ENCODE measurements around the gene MIEN1.
"Not testable (repeated sequence)": the region's sequence is repeated elsewhere in the genome, so short reads cannot be mapped to it uniquely, and the experiment has no call there.

Gene MIEN1

DNA sequence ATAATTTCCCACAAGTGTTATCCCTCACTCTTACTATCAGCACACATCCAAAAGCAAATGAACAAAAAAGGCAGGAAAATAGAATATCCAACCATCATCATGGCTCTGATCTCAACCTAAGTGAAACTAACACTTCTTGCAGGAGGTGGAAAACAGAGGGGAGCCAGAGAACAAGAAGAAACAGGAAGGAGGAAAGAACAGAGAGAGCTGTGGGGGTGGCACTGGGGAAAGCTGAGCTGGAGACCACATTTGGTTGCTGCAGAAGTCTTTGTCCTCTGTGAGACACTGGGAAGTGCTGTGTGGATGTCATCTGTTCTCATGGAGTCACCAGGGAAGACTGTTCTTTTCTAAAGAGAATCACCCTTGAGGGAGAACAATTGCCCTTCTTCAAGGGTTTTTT lies 42.1 kb upstream of the MIEN1 start:
- TF ChIP-seq, protein P1, sequence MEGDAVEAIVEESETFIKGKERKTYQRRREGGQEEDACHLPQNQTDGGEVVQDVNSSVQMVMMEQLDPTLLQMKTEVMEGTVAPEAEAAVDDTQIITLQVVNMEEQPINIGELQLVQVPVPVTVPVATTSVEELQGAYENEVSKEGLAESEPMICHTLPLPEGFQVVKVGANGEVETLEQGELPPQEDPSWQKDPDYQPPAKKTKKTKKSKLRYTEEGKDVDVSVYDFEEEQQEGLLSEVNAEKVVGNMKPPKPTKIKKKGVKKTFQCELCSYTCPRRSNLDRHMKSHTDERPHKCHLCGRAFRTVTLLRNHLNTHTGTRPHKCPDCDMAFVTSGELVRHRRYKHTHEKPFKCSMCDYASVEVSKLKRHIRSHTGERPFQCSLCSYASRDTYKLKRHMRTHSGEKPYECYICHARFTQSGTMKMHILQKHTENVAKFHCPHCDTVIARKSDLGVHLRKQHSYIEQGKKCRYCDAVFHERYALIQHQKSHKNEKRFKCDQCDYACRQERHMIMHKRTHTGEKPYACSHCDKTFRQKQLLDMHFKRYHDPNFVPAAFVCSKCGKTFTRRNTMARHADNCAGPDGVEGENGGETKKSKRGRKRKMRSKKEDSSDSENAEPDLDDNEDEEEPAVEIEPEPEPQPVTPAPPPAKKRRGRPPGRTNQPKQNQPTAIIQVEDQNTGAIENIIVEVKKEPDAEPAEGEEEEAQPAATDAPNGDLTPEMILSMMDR (IDR thresholded peaks at IDR 0.05; ENCODE audit: low read depth, low read length): no peak
- H3K4me3 ChIP-seq (ENCODE audit: low read depth, low read length): no peak overlapping the region

DNA sequence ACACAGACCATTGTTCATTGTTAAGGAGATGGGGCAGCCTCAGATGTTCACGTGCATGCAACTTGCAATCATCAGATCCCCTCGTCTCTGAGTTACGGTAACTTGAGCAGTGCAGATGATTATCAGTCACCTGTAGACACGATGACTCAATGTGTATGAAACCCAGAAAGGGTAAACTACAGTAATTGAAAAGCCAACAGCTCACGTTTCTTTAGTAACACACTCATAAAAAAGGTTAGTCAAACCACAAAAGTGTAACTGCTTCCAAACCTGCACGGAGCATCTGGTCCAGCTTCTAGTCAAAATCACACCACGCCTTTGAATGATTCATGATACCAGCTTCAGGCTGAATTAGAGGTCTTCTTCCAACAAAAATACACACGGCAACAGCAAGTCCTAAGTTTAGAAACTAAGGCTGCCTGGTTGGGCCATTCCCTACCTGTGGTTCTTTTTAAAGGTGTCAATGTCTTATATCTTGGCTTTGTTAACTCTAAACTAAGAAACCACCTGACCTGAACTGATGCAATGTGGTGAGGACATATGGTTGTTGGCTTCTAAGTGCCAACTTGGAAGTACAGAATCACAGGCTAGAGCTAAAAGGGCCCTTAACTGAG lies 39.7 kb upstream of the MIEN1 start:
- TF ChIP-seq, protein P1 (IDR thresholded peaks at IDR 0.05; ENCODE audit: low read depth, low read length): no peak

DNA sequence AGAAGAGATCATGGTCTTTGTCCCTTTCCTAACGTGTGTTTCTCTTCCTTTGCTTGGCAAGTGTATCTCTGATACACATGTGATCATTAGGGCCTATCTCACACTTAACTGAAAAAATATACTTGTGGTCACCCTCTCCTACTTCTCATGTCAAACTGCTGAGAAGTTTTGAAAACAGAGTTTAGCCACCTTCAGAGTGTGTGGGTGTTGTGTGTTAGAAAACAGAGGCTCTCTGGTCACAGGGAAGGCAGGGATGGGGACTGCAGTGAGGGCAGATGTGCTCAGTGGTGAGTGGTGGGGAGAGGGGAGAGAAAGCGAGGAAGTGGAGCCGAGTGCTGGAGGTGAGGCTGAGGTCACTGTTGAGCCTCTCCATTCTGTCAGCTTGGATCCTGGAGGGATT lies 36.8 kb upstream of the MIEN1 start:
- TF ChIP-seq, protein P1 (IDR thresholded peaks at IDR 0.05; ENCODE audit: low read depth, low read length): no peak
- H3K4me3 ChIP-seq (ENCODE audit: low read depth, low read length): no peak overlapping the region

More for the DNA sequence above, 39.7 kb upstream of the MIEN1 start:
- H3K4me3 ChIP-seq (ENCODE audit: low read depth, low read length): no peak overlapping the region

DNA sequence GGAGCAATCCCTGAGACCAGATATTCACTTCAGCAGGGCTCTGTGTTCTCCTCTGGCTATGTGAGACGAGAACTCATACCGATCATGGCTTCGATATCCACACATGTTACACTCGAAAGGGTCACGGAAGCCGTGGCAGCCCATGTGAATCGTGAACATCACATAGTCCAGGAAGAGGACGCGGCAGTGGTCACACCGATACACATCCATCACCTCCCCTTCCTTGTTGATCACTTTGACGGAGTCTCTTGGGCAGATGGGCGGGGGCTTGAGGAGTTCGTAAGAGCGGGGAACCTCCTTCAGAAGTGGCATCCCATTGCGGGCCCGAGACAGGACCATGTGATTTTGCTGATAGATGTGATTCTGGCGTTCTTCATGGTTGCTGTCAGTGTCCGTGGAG lies 35.4 kb upstream of the MIEN1 start:
- TF ChIP-seq, protein P1 (IDR thresholded peaks at IDR 0.05; ENCODE audit: low read depth, low read length): no peak
- H3K4me3 ChIP-seq (ENCODE audit: low read depth, low read length): no peak overlapping the region

DNA sequence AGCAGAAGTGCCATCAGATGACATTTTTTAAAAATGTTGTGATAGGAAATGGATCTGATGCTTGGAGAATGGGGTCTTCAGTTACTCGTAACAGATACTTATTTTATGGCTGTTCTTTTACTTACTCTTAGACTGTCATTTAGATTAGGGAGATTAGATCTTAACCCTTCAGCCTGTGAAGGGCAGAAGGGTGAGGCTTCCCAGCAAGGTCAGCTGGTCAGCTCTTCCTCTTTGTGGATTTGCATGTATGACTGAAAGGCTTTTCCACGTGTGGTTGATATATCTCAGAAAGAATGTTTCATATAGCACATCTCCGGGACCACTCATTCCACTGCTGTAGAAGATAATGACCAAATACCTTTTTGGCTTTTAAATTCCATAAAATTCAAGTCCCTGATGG lies 34.8 kb upstream of the MIEN1 start:
- H3K4me3 ChIP-seq (ENCODE audit: low read depth, low read length): no peak overlapping the region
- TF ChIP-seq, protein P1 (IDR thresholded peaks at IDR 0.05; ENCODE audit: low read depth, low read length): no peak

DNA sequence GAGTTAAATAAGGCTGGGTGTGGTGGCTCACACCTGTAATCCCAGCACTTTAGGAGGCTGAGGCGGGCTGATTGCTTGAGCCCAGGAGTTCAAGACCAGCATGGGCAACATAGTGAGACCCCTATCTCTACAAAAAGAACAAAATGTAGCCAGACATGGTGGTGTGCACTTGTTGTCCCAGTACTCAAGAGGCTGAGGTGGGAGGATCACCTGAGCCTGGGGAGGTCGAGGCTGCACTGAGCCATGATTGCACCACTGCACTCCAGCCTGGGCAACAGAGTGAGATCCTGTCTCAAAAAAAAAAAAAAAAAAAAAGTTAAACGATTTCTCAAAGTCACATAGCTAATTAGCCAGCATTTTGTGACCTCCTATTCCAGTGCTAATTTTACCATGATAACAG lies 33.8 kb upstream of the MIEN1 start:
- H3K4me3 ChIP-seq (ENCODE audit: low read depth, low read length): not testable (repeated sequence)

DNA sequence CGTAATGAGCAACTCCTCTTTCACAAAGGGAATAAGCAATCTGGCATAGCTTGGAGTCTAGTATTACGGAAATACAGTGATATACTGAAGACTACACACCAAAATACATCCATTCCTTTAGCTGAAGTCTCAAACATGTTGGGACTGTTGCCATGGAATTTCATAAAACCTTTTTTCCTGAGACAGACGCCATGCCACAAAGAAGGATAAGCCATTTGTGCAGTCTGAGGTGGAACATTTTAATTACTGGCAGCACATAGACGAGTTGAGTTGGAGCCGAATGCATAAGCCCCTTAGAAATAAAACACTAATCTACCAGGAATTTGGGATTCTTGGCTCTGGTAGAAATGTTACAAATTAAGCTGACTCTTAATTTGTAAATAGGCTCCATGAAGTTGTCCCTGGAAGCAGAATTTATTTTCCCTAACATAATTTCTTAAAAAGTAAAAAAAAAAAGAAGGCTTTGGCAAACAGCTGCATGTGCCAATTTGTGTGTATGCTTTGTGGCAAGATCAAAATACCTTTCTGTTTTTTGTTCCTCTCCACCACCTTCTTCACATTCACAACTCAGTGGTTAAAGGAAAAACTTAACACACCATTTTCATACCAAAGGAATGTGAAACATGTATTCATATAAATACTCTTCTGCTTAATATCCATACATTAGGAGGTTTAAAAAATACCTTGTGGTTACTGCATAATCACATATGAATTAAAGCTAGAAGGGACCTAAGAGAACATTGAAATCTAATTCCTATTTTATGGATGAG lies 32.9 kb upstream of the MIEN1 start:
- TF ChIP-seq, protein P1 (IDR thresholded peaks at IDR 0.05; ENCODE audit: low read depth, low read length): no peak
- H3K4me3 ChIP-seq (ENCODE audit: low read depth, low read length): no peak overlapping the region
